Esophagus mucosa (tissue), 1 donor: Measurements from ENCODE around the gene CENPF. TPM values are rescaled to one million over a fixed set of nuclear protein-coding genes. Genes with fewer than 3 reads are reported as not detected.

Source experiments
- ATAC-seq: fragments of 200-7000 bp; cut with Tn5 transposase; one replicate; pipeline ENCODE4 v1.9.1; 2020
- total RNA-seq: library from RNA; stranded (reverse); gene quantifications from one replicate; pipeline ENCODE4 v1.2.4, GENCODE V29; 2023
- donor health status: DM: yes; HTN: yes; CAD: no.

The CENPF gene
- total RNA-seq, 1 donor from 2014 or later, result 28.1 TPM

DNA sequence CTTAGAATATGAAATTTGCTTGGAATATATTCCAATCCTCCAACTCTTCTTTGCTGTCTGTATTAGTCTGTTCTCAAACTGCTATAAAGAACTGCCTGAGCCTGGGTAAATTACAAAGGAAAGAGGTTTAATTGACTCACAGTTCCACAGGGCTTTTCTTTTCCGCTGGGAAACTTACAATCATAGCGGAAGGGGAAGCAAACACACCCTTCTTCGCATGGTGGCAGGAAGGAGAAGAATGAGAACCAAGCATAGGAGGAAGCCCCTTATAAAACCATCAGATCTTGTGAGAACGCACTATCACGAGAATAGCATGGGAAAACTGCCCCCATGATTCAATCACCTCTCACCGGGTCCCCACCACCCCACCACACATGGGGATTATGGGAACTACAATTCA, 14.8 kb downstream of the CENPF start:
- ATAC-seq, result no peak

DNA sequence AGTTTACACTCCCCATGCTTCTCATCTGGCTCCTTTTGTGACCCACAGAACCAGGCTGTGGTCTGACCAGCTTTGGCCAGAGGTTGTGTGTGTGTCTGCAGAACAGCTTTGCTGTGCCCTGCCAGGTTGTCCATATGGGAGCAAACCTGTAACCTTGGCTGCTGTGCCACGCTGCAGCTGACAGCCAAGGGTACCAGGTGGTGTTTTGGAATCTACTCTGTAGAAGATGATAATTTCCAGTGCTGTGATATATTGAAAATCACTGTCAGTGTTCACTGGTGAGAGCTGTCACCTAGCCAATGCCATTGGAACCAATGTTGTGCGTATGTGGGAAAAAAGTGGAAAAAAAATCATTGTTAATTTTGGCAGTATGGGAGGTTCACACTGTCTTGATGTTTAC, 18.2 kb downstream of the CENPF start:
- no peak for ATAC-seq

DNA sequence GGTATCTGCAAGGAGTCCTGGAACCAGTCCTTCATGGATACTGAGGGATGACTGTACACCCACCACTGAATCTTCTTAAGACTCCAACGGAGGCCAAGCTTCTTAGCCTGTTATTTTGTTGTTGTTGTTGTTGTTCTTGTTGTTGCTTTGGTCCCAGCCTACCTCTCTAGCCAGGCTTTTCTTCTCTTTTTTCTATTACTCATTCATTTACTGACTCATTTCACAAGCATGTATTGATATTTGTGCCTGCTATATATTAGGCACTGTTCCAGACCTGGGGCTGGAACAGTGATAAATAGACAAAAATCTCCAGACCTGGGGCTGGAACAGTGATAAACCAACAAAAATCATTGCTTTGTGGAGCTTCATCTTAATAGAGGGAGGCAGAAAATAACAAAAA, 20.4 kb downstream of the CENPF start:
- no peak for ATAC-seq

DNA sequence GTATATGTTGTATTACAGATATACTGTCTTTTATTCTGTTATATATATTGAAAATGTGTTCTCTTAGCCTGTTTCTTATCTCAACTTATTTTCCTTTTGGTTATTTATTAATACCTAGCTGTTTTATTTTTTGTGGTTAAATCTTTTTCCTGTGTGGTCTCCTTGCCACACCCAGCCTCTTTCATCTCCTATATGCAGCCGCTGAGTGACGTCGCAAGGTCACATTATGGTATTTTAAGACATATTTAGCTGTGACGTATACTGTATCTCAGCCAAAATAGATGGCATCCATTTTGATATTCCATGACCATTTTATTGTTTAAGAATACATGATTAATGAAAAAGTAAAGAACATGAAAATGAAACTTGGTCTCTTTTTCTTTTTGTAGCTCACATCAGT, 29.1 kb downstream of the CENPF start:
- ATAC-seq, result no peak

DNA sequence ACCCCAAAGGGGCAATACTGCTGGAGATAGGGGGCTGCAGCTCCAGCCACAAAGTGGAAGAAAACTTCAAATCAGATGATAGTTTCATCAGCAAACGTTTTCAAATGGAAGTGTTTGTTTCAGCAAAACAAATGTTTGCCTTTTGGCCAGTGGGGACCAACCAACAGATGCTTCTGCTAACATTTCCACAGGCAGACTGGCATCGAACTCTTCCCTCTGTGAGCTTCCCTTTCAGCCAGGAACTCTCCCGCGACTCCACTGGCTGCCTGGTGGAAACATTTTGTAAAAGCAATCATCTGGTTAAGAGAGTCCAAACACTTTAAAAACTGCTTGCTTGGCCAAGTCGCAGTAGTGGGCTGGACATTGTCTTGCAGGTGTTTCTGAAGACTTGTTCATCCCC, 30.7 kb downstream of the CENPF start:
- no peak for ATAC-seq

DNA sequence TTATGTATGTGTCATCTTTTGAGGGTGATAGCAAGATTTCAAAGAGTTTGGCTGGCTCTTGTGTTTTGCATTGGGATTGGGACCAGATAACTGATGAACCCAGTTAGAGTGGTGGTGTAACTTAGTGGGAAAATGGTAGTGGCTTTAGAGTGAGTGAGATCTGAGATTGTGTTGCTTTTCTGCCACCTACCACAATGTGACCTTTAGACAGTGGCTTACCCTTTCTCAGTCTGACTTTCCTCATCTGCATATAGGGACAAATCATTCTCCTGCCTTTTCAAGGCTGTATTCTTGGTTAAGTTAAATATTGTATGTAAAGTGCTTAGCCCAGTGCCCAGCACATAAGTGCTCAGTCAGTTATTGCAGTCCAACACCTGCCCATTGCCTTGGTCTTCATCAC, 31.3 kb downstream of the CENPF start:
- ATAC-seq, result no peak

DNA sequence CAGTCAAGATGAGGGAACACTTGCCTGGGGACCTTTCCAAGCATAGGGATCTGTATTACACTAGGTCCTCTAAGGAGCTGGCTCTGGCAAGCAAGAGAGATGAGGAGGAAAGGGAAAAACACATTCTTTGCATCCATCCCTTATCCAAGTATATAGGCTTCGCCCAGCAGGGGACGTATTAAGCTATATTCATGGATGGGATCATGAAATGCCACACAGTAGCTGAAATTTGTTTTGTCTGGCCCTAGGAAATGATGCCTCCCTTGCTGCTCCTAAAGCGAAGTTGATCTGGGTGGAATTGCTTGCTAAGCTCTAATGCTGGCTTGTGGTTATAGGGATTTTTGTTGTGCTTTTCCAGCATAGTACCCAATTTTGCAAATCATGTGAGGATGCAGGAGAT, 32.1 kb downstream of the CENPF start:
- ATAC-seq, result no peak

DNA sequence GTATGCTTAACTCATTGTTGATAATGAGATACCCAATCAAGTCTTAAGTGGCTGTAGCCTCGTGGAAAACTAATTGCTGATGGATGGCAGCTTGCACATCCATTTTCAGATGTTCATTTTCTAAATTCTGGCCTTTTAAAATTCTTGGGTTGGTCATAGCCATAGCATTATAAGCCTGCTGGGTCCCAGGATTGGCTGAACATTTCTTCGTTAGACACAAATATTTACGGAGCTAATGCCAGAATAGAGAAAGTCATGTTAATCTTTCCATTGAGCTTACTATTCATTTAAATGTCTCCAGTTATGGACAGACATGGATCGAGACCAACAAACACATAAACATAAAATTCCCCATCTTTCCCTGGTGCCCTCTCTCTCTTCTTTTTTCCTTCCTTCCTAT, 32.5 kb downstream of the CENPF start:
- no peak for ATAC-seq

DNA sequence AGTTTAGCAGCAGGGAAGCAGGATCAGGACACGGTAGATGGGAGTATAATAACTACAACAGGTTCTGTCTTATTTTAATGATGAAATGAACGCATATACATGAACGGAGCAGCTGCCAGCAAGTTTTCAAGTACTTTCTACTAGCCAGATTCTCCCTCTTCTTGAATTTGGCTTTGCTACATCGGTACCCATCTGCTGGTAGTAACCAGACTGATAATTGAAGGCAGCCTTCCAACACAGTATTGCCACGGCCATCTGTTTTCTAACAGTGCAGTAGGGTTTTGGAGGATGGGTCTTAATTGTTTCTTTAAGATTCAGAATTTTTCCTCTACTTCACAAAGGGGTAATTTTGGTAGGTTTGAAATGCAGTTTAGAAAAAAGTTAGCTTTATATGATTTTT, 33.4 kb downstream of the CENPF start:
- ATAC-seq, result no peak

DNA sequence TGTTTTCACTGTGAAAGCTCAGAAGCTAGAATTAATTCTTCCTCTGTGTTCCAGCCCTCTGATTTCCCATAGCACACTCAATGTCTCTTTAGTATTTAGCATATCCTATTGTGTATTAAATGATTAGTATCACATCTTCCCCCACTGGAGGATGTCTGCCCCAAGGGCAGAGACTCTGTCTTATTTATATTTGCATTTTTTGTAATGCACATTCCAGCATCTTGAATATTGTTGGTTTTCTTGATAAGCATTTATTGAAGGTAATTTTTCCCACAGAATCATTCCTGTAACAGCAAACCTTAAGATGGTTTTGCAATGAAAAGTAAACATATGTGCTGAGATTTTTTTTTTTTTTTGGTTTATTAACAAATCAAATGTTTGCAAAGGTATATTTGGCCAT, 34.1 kb downstream of the CENPF start:
- no peak for ATAC-seq

DNA sequence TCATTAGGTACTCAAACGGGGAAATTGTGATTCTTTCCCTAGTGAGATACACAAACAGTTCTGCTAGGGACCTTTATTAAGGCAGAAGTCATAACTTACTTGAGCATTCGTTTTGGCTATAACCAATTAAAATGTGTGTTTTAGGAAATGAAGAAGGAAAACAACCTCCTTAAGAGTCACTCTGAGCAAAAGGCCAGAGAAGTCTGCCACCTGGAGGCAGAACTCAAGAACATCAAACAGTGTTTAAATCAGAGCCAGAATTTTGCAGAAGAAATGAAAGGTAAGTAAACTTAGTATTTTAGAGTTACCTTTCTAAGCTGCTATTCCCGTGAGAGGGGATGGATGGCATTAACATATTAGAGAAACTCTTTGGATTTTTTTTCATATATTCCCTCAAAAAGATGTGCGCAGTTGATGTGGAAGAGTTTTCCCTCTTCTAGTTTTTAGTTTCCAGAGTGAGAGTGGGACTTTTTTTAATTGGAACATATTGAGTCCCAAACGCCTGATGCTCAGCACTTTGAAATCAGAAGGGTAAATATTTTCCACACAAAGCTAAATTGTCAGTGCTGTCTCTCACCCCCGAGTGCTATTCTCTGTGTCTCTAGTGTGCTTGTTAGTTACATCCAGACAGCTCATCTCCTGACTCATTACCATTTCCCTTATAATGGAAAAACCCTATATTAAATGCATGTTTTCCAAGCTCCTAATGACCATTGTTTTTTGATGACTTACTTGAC, 34.9 kb downstream of the CENPF start:
- ATAC-seq, result no peak

DNA sequence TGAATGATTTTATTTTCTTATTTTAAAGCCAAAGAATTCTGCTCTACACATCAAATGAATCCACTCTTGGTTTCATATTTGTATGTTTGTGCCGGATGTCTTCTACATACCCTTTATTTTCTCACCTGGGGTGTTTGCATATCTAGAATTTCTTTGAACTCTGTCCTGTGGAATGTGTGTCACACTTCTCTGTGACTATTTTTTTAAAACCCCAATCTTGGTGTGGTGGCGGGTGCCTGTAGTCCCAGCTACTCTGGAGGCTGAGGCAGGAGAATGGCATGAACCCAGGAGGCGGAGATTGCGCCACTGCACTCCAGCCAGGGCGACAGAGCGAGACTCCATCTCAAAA, 35.4 kb downstream of the CENPF start:
- no peak for ATAC-seq

DNA sequence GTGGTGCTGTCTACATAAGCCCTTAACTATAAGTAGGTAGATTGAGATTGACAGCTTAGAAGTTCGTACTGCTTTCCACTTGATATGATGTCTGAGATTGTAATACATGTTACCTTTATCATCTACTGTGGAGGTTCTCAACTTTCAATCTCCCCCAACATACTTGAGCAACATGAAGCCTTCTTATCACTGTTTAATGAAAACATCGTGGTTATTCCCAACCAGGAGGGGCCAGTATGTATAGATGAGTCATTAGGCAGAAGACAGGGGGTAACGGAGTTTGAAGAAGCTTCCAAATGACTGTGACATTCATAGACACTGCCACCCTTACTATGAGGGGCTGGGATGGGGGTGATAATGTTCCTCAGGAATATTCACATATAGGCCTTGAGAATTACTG, 36.0 kb downstream of the CENPF start:
- no peak for ATAC-seq

DNA sequence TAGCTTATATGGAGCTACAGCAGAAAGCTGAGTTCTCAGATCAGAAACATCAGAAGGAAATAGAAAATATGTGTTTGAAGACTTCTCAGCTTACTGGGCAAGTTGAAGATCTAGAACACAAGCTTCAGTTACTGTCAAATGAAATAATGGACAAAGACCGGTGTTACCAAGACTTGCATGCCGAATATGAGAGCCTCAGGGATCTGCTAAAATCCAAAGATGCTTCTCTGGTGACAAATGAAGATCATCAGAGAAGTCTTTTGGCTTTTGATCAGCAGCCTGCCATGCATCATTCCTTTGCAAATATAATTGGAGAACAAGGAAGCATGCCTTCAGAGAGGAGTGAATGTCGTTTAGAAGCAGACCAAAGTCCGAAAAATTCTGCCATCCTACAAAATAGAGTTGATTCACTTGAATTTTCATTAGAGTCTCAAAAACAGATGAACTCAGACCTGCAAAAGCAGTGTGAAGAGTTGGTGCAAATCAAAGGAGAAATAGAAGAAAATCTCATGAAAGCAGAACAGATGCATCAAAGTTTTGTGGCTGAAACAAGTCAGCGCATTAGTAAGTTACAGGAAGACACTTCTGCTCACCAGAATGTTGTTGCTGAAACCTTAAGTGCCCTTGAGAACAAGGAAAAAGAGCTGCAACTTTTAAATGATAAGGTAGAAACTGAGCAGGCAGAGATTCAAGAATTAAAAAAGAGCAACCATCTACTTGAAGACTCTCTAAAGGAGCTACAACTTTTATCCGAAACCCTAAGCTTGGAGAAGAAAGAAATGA, 37.6 kb downstream of the CENPF start:
- no peak for ATAC-seq

DNA sequence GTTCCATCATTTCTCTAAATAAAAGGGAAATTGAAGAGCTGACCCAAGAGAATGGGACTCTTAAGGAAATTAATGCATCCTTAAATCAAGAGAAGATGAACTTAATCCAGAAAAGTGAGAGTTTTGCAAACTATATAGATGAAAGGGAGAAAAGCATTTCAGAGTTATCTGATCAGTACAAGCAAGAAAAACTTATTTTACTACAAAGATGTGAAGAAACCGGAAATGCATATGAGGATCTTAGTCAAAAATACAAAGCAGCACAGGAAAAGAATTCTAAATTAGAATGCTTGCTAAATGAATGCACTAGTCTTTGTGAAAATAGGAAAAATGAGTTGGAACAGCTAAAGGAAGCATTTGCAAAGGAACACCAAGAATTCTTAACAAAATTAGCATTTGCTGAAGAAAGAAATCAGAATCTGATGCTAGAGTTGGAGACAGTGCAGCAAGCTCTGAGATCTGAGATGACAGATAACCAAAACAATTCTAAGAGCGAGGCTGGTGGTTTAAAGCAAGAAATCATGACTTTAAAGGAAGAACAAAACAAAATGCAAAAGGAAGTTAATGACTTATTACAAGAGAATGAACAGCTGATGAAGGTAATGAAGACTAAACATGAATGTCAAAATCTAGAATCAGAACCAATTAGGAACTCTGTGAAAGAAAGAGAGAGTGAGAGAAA, 38.4 kb downstream of the CENPF start:
- ATAC-seq, result no peak

DNA sequence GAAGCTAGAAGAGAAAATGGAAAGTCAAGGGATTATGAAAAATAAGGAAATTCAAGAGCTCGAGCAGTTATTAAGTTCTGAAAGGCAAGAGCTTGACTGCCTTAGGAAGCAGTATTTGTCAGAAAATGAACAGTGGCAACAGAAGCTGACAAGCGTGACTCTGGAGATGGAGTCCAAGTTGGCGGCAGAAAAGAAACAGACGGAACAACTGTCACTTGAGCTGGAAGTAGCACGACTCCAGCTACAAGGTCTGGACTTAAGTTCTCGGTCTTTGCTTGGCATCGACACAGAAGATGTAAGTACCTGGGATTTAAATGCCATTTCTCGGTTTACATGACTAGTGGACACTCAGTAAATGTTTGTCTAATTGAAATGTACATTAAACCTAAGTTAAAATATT, 40.0 kb downstream of the CENPF start:
- ATAC-seq, result no peak

DNA sequence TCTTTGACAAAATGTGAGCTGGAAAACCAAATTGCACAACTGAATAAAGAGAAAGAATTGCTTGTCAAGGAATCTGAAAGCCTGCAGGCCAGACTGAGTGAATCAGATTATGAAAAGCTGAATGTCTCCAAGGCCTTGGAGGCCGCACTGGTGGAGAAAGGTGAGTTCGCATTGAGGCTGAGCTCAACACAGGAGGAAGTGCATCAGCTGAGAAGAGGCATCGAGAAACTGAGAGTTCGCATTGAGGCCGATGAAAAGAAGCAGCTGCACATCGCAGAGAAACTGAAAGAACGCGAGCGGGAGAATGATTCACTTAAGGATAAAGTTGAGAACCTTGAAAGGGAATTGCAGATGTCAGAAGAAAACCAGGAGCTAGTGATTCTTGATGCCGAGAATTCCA, 42.7 kb downstream of the CENPF start:
- no peak for ATAC-seq

DNA sequence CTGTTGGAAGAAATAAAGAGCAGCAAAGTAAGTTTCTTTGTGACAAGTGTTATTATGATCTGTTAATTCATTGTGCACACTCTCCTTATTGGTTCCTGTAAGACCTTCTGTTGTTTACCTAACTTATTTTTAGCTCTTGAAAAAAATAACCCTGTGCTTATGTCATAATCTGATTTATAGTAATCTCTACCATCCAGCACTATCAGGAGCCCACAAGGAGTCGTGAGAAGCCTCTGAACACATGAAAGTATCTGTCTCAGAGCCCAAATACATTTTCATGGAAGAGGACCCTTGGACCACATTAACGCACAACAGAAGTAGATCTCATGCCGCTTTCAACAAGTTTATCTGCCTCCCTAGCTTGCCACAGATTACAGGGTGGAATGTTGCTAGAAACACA, 45.8 kb downstream of the CENPF start:
- ATAC-seq, result no peak

DNA sequence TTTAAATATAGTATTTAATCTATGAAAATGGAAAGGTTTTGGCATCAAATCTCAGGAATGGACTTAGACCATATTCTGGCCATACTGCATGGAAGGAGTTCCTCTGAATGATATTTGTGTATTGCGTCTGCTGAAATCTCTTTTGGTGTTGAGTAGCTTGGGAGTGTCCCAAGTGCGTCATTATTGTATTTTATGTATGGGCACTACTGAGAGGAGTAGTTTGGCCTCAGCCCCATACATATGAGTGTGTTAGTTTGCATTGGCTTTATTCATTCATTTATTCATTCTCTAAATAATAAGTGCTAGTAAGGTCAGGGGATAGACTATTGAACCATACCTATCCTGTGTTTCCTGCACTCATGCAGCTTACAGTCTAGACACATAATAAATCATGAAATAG, 46.6 kb downstream of the CENPF start:
- ATAC-seq, result no peak

DNA sequence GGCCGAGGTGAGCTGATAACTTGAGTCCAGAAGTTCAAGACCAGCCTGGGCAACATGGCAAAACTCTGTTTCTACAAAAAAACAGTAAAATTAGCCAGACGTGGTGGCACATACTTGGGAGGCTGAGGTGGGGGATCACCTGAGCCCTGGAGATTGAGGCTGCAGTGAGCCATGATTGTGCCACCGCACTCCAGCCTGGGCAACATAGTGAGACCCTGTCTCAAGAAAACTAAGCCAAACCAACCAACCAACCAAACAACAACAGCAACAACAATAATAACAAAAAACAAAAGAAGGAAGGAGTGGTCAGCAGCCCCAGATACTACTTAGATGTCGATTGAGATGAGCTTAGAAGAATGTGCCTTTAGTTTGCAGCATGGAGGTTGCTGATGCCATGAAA, 47.7 kb downstream of the CENPF start:
- no peak for ATAC-seq

DNA sequence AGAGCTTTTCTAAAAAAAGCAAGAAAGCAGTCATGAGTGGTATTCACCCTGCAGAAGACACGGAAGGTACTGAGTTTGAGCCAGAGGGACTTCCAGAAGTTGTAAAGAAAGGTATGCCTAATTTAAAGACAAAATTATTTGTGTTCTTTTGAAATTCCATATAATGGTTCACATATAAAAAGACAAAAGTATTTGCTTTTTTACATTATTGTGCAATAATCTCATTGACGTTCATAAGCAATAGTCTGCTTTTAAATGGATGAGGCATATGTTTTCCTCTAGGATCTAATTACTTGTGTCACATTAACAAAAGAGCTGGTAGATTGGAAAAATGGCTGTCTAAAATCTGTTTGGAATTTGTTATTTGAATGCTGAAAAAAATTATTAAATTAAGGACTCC, 54.3 kb downstream of the CENPF start:
- no peak for ATAC-seq

DNA sequence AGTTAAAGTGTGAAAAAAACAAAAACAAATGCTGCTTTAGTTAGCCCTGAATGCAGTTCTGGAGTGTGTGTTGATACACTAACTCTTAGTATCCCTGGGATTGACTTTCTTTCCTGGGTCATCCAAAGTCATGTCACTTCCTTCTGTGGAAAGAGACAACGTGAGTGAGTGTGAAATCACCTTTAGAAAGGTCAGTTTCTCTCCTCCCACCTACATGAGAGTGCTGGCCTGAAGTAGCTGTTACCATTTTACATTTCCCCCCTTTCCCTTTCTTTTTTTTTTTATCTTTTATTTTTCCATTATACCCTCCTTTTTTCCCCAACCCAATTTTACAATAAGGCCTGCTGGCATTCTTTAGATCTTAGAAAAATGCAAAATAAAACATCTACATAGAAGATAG, 55.2 kb downstream of the CENPF start:
- ATAC-seq, result no peak

DNA sequence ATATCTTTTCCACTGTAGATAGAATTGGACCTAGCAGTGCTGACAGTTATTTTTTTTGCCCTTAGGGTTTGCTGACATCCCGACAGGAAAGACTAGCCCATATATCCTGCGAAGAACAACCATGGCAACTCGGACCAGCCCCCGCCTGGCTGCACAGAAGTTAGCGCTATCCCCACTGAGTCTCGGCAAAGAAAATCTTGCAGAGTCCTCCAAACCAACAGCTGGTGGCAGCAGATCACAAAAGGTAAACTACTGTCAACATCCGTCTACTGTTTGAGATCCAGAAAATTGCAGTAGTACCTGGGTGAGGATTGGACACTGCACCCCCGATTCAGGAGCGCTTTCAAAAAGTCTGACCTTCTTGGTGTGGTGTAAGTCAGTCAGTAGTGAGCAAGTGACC, 55.8 kb downstream of the CENPF start:
- ATAC-seq, result no peak

DNA sequence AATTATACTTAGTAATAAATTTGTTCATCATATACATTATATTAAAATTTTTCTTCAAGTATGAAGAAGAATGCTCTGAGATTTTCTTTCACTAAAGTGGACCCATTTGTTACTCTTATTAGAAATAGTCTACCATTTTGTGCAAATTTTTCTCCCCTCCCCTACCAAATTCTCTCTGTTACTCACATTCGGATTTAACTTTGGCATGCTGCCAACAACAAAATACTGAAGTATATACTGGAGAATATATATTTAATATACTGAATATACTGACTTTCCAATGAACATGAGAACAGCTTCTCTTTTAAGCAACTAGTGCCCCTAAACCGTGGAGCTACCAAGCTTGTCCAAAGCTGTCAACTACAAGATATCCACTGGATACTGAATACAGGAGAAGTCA, 57.2 kb downstream of the CENPF start:
- ATAC-seq, result no peak
